GM10847 (cell line): ENCODE data around the gene SEC22A.

Experiments used
- POLR2A ChIP-seq: IDR thresholded peaks from 2 replicates; pipeline ENCODE4 v1.6.1; 2011; ENCODE audit not compliant: insufficient read length; ENCODE audit errors: extremely low read depth

Gene SEC22A

GRCh38 chr3:123201557-123202427 is at the start of gene SEC22A:
SEC22A (plus strand) TSS chr3:123201943; CDS start chr3:123209218, 7,275 bp downstream.
- TF ChIP-seq POLR2A = peak; percentile 57

GRCh38 chr3:123152687-123153086 is 49.1 kb upstream of the SEC22A start:
- TF ChIP-seq POLR2A = no peak

- TF ChIP-seq POLR2A = no peak
These were observed 48.4 kb upstream of the SEC22A start for GRCh38 chr3:123153125-123154019.

- TF ChIP-seq POLR2A = no peak
These were observed 47.4 kb upstream of the SEC22A start for GRCh38 chr3:123154020-123154985.

- TF ChIP-seq POLR2A = no peak
These were observed 46.2 kb upstream of the SEC22A start for GRCh38 chr3:123155471-123156011.

GRCh38 chr3:123156276-123156995 is 45.3 kb upstream of the SEC22A start:
- TF ChIP-seq POLR2A = no peak

GRCh38 chr3:123157209-123157597 is 44.5 kb upstream of the SEC22A start:
- TF ChIP-seq POLR2A = no peak

- TF ChIP-seq POLR2A = no peak
These were observed 44.0 kb upstream of the SEC22A start for GRCh38 chr3:123157598-123158287.

GRCh38 chr3:123158330-123158729 is 43.4 kb upstream of the SEC22A start:
- TF ChIP-seq POLR2A = no peak

GRCh38 chr3:123158899-123159390 is 42.8 kb upstream of the SEC22A start:
- no peak for TF ChIP-seq POLR2A

GRCh38 chr3:123159926-123160635 is 41.7 kb upstream of the SEC22A start:
- TF ChIP-seq POLR2A = no peak

GRCh38 chr3:123161167-123161566 is 40.6 kb upstream of the SEC22A start:
- TF ChIP-seq POLR2A = no peak
